SK-N-SH treated with all-trans-retinoic acid at 6 μM for 48 hours (cell line): ENCODE data around the gene DPYSL4.

Experiments
- ATAC-seq: fragments of 200-7000 bp; cut with Tn5 transposase; 3 replicates; pipeline ENCODE4 v1.9.1; 2020; ENCODE audit warnings: mild to moderate bottlenecking, moderate library complexity
- BACH2 ChIP-seq: fragments of 250-450 bp; sonication (Bioruptor Pico); IDR thresholded peaks from 2 replicates; pipeline ENCODE4 v1.9.0; 2021; ENCODE audit warnings: mild to moderate bottlenecking, borderline replicate concordance
- CSDC2 ChIP-seq: fragments of 250-450 bp; sonication (Bioruptor Pico); IDR thresholded peaks from 2 replicates; pipeline ENCODE4 v1.5.0; 2020; ENCODE audit warnings: mild to moderate bottlenecking, moderate library complexity
- CSRNP3 ChIP-seq: fragments of 250-450 bp; sonication (Bioruptor Pico); IDR thresholded peaks from 2 replicates; pipeline ENCODE4 v1.5.1; 2021; ENCODE audit warnings: mild to moderate bottlenecking, moderate library complexity
- ESRRG ChIP-seq: fragments of 250-450 bp; sonication (Bioruptor Pico); IDR thresholded peaks from 2 replicates; pipeline ENCODE4 v1.6.1; 2021; ENCODE audit warnings: mild to moderate bottlenecking
- GLIS3 ChIP-seq: fragments of 250-450 bp; sonication (Bioruptor Pico); IDR thresholded peaks from 2 replicates; pipeline ENCODE4 v1.5.0; 2020; ENCODE audit warnings: mild to moderate bottlenecking, moderate library complexity
- ISL1 ChIP-seq: fragments of 250-450 bp; sonication (Bioruptor Pico); IDR thresholded peaks from 2 replicates; pipeline ENCODE4 v2.1.2; 2022; ENCODE audit warnings: mild to moderate bottlenecking, moderate library complexity
- OSR1 ChIP-seq: fragments of 250-450 bp; sonication (Bioruptor Pico); IDR thresholded peaks from 2 replicates; pipeline ENCODE4 v1.8.0; 2022; ENCODE audit warnings: moderate library complexity, mild to moderate bottlenecking, inconsistent platforms
- PATZ1 ChIP-seq: fragments of 250-450 bp; sonication (Bioruptor Pico); IDR thresholded peaks from 2 replicates; pipeline ENCODE4 v1.8.0; 2020; ENCODE audit warnings: mild to moderate bottlenecking, moderate library complexity, borderline replicate concordance
- POU6F1 ChIP-seq: fragments of 250-450 bp; sonication (Bioruptor Pico); IDR thresholded peaks from 2 replicates; pipeline ENCODE4 v1.8.0; 2021; ENCODE audit warnings: low read depth, mild to moderate bottlenecking, moderate library complexity, borderline replicate concordance
- PPARA ChIP-seq: fragments of 250-450 bp; sonication (Bioruptor Pico); IDR thresholded peaks from 2 replicates; pipeline ENCODE4 v1.5.0; 2020; ENCODE audit warnings: mild to moderate bottlenecking, borderline replicate concordance
- RARB ChIP-seq: fragments of 250-450 bp; sonication (Bioruptor Pico); IDR thresholded peaks from 2 replicates; pipeline ENCODE4 v1.8.0; 2021; ENCODE audit warnings: mild to moderate bottlenecking, moderate library complexity
- SNAI2 ChIP-seq: fragments of 250-450 bp; sonication (Bioruptor Pico); IDR thresholded peaks from 2 replicates; pipeline ENCODE4 v1.5.0; 2020; ENCODE audit warnings: mild to moderate bottlenecking, moderate library complexity
- TCF4 ChIP-seq: fragments of 250-450 bp; sonication (Bioruptor Pico); IDR thresholded peaks from 2 replicates; pipeline ENCODE4 v1.8.0; 2021; ENCODE audit warnings: mild to moderate bottlenecking, moderate library complexity, borderline replicate concordance
- TOX ChIP-seq: fragments of 250-450 bp; sonication (Bioruptor Pico); IDR thresholded peaks from 2 replicates; pipeline ENCODE4 v1.8.0; 2021; ENCODE audit warnings: mild to moderate bottlenecking, moderate library complexity, borderline replicate concordance
- ZC3H10 ChIP-seq: fragments of 250-450 bp; sonication (Bioruptor Pico); IDR thresholded peaks from 2 replicates; pipeline ENCODE4 v1.5.1; 2021; ENCODE audit warnings: mild to moderate bottlenecking, moderate library complexity
- ZFP3 ChIP-seq: fragments of 250-450 bp; sonication (Bioruptor Pico); IDR thresholded peaks from 2 replicates; pipeline ENCODE4 v1.5.0; 2020; ENCODE audit warnings: mild to moderate bottlenecking, moderate library complexity
- ZFP30 ChIP-seq: fragments of 450-650 bp; formaldehyde crosslinking; IDR thresholded peaks from 2 replicates; pipeline ENCODE4 v1.5.0; 2022; ENCODE audit warnings: mild to moderate bottlenecking, moderate library complexity
- ZNF565 ChIP-seq: fragments of 450-650 bp; formaldehyde crosslinking; conservative IDR thresholded peaks from 2 replicates; pipeline ENCODE4 v1.5.0; 2020; ENCODE audit warnings: low read depth, mild to moderate bottlenecking, moderate library complexity
- ZNF8 ChIP-seq: fragments of 450-650 bp; formaldehyde crosslinking; IDR thresholded peaks from 2 replicates; pipeline ENCODE4 v1.5.0; 2020; ENCODE audit warnings: mild to moderate bottlenecking, moderate library complexity
- TF ChIP-seq, protein P1 (sequence below): fragments of 250-450 bp; sonication (Bioruptor Pico); IDR thresholded peaks from 2 replicates; pipeline ENCODE4 v1.5.0; 2020; ENCODE audit warnings: mild to moderate bottlenecking, moderate library complexity

DPYSL4 gene

GRCh38 chr10:132199854-132200311, 13.1 kb downstream of the DPYSL4 start:
- ATAC-seq, result no peak
- no peak for TF ChIP-seq POU6F1 (CRISPR knock-in tag)
- TF ChIP-seq PPARA, result no peak
- no peak for TF ChIP-seq PATZ1 (CRISPR knock-in tag)
- TF ChIP-seq ZFP30 (CRISPR knock-in tag), result no peak
- TF ChIP-seq, protein P1, sequence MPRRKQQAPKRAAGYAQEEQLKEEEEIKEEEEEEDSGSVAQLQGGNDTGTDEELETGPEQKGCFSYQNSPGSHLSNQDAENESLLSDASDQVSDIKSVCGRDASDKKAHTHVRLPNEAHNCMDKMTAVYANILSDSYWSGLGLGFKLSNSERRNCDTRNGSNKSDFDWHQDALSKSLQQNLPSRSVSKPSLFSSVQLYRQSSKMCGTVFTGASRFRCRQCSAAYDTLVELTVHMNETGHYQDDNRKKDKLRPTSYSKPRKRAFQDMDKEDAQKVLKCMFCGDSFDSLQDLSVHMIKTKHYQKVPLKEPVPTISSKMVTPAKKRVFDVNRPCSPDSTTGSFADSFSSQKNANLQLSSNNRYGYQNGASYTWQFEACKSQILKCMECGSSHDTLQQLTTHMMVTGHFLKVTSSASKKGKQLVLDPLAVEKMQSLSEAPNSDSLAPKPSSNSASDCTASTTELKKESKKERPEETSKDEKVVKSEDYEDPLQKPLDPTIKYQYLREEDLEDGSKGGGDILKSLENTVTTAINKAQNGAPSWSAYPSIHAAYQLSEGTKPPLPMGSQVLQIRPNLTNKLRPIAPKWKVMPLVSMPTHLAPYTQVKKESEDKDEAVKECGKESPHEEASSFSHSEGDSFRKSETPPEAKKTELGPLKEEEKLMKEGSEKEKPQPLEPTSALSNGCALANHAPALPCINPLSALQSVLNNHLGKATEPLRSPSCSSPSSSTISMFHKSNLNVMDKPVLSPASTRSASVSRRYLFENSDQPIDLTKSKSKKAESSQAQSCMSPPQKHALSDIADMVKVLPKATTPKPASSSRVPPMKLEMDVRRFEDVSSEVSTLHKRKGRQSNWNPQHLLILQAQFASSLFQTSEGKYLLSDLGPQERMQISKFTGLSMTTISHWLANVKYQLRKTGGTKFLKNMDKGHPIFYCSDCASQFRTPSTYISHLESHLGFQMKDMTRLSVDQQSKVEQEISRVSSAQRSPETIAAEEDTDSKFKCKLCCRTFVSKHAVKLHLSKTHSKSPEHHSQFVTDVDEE (CRISPR knock-in tag), result no peak
- no peak for TF ChIP-seq RARB (CRISPR knock-in tag)
- TF ChIP-seq CSDC2 (CRISPR knock-in tag), result no peak
- TF ChIP-seq ZNF8, result no peak
- no peak for TF ChIP-seq ESRRG (CRISPR knock-in tag)
- TF ChIP-seq ZFP3 (CRISPR knock-in tag), result no peak
- no peak for TF ChIP-seq ZNF565 (CRISPR knock-in tag)
- no peak for TF ChIP-seq ISL1 (CRISPR knock-in tag)
- no peak for TF ChIP-seq SNAI2
- no peak for TF ChIP-seq ZC3H10
- TF ChIP-seq TCF4 (CRISPR knock-in tag), result no peak
- TF ChIP-seq CSRNP3 (CRISPR knock-in tag), result no peak
- no peak for TF ChIP-seq GLIS3 (CRISPR knock-in tag)
- no peak for TF ChIP-seq TOX
- no peak for TF ChIP-seq BACH2 (CRISPR knock-in tag)

DNA sequence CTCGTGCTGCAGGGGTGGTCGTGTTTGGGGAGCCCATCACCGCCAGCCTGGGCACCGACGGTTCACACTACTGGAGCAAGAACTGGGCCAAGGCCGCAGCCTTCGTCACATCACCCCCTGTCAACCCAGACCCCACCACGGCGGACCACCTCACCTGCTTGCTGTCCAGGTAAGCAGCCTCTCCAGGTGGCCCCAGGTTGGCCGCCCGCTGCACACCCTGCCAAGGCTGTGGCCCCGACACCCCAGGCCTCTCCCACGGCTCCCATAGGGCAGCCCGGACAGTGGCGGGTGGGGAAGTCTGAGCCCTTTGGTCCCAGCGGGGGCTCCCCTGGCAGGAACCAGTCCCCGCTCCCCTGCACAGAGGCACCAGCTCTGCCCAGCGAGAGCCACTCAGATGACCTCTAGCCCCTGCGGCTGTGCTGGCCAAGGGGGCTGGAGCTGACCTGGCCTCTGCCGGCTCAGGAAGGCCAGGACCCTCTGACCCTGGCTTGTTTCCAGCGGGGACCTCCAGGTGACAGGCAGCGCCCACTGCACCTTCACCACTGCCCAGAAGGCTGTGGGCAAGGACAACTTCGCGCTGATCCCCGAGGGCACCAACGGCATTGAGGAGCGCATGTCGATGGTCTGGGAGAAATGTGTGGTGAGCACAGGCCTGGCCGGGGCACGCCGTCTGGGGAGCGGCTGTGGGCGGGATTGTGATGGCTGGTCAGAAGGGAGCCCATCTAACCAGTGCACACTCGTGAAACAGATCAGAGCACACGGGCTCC, 13.8 kb downstream of the DPYSL4 start:
- no peak for ATAC-seq
- TF ChIP-seq BACH2 (CRISPR knock-in tag) (no peak), ZNF565 (CRISPR knock-in tag) (no peak), ZFP3 (CRISPR knock-in tag) (no peak), ZFP30 (CRISPR knock-in tag) (no peak), ESRRG (CRISPR knock-in tag) (no peak), CSRNP3 (CRISPR knock-in tag) (no peak), OSR1 (no peak), TOX (no peak), CSDC2 (CRISPR knock-in tag) (no peak), POU6F1 (CRISPR knock-in tag) (no peak), SNAI2 (no peak)
- TF ChIP-seq, protein P1 (CRISPR knock-in tag), result no peak
